ENCODE measurements around the gene SDF4.

The SDF4 gene, protein sequence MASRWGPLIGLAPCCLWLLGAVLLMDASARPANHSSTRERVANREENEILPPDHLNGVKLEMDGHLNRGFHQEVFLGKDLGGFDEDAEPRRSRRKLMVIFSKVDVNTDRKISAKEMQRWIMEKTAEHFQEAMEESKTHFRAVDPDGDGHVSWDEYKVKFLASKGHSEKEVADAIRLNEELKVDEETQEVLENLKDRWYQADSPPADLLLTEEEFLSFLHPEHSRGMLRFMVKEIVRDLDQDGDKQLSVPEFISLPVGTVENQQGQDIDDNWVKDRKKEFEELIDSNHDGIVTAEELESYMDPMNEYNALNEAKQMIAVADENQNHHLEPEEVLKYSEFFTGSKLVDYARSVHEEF

DNA sequence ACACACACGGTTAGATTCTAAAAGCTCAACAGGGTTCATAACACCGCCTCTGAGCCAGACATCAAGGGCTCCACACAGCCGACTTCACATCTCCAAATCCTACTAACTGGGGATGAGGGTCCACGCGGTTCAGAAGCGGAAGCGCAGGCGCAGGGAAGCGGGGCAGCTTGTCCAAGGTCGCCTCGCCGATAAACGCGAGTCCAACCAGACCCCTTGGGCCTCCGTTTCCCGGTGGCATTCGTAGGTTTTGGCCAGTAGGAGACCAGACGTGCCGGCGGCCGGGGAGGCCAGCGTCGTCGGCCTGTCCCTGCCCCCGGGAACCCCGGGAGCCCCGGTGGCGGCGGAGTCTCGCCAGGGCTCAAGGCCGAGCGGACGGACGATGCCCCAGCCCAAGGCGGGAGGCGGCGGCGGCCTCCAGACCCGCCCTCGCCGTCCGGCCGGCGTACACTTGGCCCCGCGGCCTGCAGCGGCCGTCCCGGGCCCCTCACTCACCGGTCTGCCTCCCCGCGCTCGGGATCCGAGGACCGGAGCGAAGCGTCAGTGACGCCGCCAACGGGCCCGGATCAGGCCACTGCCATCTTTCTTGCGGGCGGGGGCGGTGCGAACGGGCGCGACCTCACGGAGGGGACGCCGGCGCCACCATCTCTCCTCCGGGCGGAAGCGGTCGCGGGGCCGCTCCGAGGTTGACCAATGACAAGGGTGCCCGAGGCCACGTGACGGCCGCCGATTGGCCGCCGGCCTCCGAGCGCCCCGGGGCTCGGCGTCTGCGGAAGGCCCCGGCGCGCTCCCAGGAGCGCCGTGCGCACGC is at the start of gene SDF4:
Gene SDF4, minus strand, starts transcription at position 602 of the 808 bp plus-strand sequence. CDS start 3,229 bp downstream, outside the sequence.
- DNase-seq (ENCODE audit: low read depth in 2 of 2): peak; percentile 92 to 95

GRCh38 chr1:1280782-1281481 is 49.1 kb upstream of the SDF4 start:
- no peak for DNase-seq (ENCODE audit: low read depth in 2 of 2)

DNA sequence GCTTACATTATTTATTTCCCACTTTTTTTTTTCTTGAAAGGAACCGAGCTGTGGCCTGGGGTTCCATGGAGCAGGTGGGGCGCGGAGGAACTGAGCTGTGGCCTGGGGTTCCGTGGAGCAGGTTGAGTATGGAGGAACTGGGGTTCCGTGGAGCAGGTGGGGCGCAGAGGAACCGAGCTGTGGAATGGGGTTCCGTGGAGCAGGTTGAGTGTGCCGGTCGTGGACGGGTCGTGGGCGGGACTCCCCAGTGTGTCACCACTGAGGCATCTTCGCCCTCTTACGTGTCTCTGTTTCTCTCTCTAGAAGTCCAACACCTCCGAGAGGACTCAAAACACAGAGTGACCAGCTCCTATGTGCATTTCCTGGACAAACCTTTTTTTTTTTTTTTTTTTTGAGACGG is 47.2 kb upstream of the SDF4 start:
- DNase-seq (ENCODE audit: low read depth in 2 of 2): no peak

DNA sequence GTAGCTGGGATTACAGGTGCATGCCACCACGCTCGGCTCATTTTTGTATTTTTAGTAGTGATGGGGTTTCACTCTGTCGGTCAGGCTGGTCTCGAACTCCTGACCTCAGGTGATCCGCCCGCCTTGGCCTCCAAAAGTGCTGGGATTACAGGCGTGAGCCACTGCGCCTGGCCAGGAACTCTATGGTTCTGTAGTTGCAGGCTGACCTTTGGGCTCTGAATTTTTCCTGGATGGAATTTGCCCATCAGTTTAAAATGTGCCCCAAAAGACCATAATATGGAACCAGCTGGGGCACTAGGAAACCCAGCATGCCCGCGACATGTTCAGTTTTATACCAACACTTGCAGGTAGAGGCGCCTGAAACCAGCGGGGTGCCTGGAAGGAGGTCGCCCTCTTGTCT is 46.8 kb upstream of the SDF4 start:
- no peak for DNase-seq (ENCODE audit: low read depth in 2 of 2)

DNA sequence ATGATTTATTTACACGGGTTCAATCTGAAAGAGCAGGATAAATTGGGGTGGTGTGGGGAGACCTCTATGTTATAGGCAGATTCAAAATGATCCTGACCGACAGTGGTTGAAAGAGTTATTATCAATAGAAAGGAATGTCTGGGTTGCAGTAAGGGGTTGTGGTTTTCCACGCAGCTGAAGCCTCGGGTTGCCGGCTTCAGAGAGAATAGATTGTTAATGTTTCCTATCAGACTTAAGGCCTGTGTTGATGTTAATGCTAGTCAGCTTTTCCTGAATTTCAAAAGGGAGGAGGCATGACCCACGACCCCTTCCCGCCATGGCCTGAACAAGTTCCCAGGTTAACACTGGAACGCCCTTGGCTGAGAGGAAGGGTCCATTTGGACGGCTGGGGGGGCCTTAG is 44.0 kb upstream of the SDF4 start:
- no peak for DNase-seq (ENCODE audit: low read depth in 2 of 2)

GRCh38 chr1:1274931-1275431 is 43.2 kb upstream of the SDF4 start:
- DNase-seq (ENCODE audit: low read depth in 2 of 2): no peak

- no peak for DNase-seq (ENCODE audit: low read depth in 2 of 2)
Observed at GRCh38 chr1:1274299-1274930, 42.6 kb upstream of the SDF4 start.

- peak; percentile 90 to 91 for DNase-seq (ENCODE audit: low read depth in 2 of 2)
Observed at GRCh38 chr1:1273512-1274298, 41.9 kb upstream of the SDF4 start, which contains the start of gene UBE2J2. Gene UBE2J2 (minus strand): TSS chr1:1273854. CDS start chr1:1267992, 5,862 bp downstream.

DNA sequence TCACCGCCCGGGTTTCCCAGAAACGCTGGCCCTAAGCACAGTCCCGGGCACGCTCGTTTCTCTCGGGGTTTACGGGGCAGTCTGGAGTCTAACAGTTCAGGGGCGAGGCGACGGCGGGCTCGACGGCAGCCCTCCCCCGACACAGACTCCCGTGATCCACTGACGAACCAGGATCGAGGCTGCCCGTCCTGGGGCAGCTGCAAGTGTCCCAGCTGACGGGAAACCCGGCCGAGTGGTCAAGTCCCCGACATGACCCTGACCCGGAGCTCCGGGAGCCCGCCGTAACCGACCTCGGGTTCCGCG is 41.4 kb upstream of the SDF4 start:
- no peak for DNase-seq (ENCODE audit: low read depth in 2 of 2)

GRCh38 chr1:1272341-1273208 is 40.8 kb upstream of the SDF4 start:
- no peak for DNase-seq (ENCODE audit: low read depth in 2 of 2)

GRCh38 chr1:1270813-1271212 is 39.0 kb upstream of the SDF4 start:
- DNase-seq (ENCODE audit: low read depth in 2 of 2): no peak

GRCh38 chr1:1268284-1268682 is 36.5 kb upstream of the SDF4 start:
- DNase-seq (ENCODE audit: low read depth in 2 of 2): no peak

GRCh38 chr1:1267488-1268283 is 35.9 kb upstream of the SDF4 start:
- no peak for DNase-seq (ENCODE audit: low read depth in 2 of 2)

DNA sequence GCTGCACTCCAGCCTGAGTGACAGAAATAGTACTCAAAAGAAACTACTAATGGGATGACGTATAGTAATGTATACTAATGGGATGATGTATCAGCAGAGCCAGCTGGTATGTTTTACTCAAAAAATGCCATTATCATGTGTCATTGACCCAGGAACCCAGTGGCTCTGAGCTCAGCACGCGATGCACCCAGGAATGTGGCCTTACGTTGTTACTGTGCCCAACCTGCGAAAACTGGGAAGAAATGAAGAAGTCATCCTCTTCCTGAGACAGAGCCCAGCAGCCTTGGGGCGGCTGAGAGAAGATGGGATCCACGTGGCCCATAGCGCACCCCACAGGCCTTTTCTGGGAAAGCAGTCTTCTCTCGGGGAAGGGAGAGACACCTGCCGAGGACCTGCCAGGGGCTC is 33.1 kb upstream of the SDF4 start:
- DNase-seq (ENCODE audit: low read depth in 2 of 2): no peak

DNA sequence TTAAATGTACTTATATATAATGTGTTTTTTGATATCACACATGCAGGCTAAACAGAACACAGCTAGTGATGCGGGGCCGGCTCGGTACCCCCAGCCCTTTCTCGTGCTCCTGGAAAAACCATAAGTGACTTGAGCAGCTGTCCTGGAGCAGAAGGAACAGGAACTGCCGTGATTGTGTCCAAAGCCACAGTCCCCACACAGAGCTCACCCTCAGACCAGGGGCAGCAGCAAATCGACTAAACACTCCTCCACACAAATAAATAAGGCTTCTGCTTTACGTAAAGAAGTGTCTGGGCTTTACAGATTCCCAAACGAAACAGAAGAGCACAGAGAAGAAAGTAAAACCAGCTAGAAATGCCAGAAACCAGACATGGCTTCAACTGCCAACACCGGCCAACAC is 32.2 kb upstream of the SDF4 start:
- DNase-seq (ENCODE audit: low read depth in 2 of 2): no peak

DNA sequence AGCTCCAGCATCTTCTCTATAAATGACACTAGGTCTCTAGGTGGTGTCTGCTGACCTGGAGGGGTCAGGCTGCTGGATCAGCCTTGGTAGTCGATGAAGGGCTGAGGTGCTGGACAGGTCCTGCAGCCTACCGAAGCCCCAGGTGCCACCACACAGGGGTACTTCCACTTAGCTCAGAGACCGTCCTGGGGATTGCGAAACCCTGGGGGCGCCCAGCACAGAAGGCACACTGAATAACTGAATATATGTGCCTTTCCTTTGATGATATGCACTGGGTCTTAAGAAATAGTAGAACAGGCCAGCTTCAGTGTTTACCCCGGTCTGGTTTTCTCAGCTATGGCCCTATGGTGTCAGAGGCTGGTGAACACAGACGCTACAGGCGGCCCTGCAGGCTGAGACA is 31.0 kb upstream of the SDF4 start:
- no peak for DNase-seq (ENCODE audit: low read depth in 2 of 2)

- no peak for DNase-seq (ENCODE audit: low read depth in 2 of 2)
Observed at GRCh38 chr1:1262071-1262470, 30.3 kb upstream of the SDF4 start.

GRCh38 chr1:1260843-1261560 is 29.2 kb upstream of the SDF4 start:
- no peak for DNase-seq (ENCODE audit: low read depth in 2 of 2)
